ENCODE results near the gene KRTAP5-7. TPM values are rescaled to one million over a fixed set of nuclear protein-coding genes. Genes with fewer than 3 reads are reported as not detected.

KRTAP5-7 gene
- total RNA-seq, 1 experiment from 2014 or later, result not detected

DNA sequence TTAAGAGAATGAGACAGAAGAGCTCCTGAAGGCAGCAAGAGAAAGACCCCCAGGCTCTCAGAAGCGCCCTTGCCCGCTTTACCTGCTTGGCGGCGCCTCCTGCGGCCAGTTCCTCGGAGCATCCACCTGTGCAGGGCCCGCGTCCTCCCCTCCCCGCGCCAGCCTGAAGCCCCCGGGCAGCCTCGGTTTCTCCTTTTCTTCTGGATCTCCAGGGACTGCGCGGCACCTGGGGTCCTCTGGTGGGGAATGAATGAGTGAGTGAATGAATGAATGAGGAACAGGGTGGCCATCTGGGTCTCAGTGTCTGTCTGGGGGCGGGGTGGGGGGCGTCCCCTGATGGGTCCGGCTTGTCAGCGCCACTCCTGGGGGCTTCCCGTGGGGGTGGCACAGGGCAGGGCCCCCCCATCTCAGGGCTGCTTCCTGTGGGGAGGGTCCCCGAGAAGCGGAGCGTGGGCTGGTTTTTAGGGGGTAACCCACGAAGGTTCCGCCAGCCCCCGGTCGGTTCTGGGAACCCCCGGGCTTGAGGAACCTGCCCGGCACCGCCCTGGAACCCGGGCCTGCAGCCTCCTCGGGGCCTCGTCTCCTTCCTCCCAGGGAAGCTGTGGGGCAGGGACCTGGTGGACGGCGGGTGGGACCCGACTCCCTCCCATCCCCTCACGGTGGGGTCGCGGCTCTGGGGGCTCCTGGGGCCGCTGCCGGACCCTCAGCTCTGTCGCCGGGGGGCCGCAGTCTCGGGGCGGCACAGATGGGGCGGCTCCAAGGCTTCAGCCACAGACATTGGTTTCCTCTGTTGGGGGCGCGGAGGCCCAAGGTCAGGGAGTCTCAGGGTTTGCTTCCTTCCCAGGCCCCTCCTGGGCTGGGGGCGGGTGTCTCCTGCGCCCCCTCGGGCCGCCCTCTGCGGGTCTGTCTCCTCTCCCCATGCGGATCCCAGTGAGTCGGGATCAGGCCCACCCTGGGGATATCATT is 8.3 kb upstream of the KRTAP5-7 start:
- TF ChIP-seq, protein P1, sequence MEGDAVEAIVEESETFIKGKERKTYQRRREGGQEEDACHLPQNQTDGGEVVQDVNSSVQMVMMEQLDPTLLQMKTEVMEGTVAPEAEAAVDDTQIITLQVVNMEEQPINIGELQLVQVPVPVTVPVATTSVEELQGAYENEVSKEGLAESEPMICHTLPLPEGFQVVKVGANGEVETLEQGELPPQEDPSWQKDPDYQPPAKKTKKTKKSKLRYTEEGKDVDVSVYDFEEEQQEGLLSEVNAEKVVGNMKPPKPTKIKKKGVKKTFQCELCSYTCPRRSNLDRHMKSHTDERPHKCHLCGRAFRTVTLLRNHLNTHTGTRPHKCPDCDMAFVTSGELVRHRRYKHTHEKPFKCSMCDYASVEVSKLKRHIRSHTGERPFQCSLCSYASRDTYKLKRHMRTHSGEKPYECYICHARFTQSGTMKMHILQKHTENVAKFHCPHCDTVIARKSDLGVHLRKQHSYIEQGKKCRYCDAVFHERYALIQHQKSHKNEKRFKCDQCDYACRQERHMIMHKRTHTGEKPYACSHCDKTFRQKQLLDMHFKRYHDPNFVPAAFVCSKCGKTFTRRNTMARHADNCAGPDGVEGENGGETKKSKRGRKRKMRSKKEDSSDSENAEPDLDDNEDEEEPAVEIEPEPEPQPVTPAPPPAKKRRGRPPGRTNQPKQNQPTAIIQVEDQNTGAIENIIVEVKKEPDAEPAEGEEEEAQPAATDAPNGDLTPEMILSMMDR (IDR thresholded peaks at IDR 0.05; ENCODE audit: insufficient read depth in 1 of 2, low read depth in 1 of 2, low read length in 1 of 2, severe bottlenecking in 1 of 2, unreplicated experiment in 1 of 2), result no peak
- H3K27ac Mint-ChIP-seq (ENCODE audit: unreplicated experiment), result no peak overlapping the region
- no peaks in the 10 kb centered on the region for H3K36me3 ChIP-seq (ENCODE audit: control insufficient read depth, insufficient read depth, low read length)
- H3K4me3 ChIP-seq (ENCODE audit: low read depth, low read length), result no peak overlapping the region
- H3K9me3 Mint-ChIP-seq (ENCODE audit: unreplicated experiment), result peaks cover 16% of the 10 kb centered on the region
- H3K4me1 Mint-ChIP-seq (ENCODE audit: low read depth, unreplicated experiment), result no peaks in the 10 kb centered on the region
- peak in 1 of 2 experiments; percentile 34 for DNase-seq
- intact Hi-C loops (cut with micrococcal nuclease; ENCODE audit: unreplicated experiment), result no loop called here
- H3K9me3 ChIP-seq, result peaks cover 6% of the 10 kb centered on the region; the same call in 1 of the 2 replicates
- H3K4me3 Mint-ChIP-seq (ENCODE audit: unreplicated experiment), result no peak overlapping the region
- CTCF ChIA-PET, result no interaction called here
- peaks cover 3% of the 10 kb centered on the region for H3K27me3 Mint-ChIP-seq (ENCODE audit: insufficient read depth, unreplicated experiment)
- BruUV-seq (replicated peaks), result no TSS peak
- POLR2A ChIA-PET, result no interaction called here
- no peaks in the 10 kb centered on the region for H3K27me3 ChIP-seq (replicated peaks; ENCODE audit: control insufficient read depth, insufficient read depth, low read length)
- H3K4me1 ChIP-seq, result no peaks in the 10 kb centered on the region
- H3K36me3 Mint-ChIP-seq (ENCODE audit: insufficient read depth, unreplicated experiment), result no peaks in the 10 kb centered on the region

DNA sequence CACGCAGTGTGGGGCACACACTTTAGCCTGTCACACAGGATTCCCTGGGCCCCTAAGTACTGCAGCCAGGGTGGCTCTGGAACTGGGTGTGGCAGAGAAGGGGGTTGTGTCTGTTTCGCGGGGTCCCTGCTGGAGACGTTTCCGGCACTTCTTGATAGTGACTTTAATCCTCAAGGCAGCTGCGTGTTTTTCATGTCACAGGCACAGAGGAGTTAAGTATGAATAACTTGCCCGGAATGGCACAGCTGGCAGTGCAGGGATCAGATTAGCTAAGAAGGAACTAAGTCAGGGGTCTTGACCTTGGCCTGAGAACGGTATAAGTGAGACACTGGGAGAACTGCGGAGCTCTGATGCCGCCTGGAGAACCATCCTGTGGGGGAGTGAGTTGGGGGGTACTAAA is 7.5 kb upstream of the KRTAP5-7 start:
- TF ChIP-seq, protein P1 (IDR thresholded peaks at IDR 0.05; ENCODE audit: insufficient read depth in 1 of 2, low read depth in 1 of 2, low read length in 1 of 2, severe bottlenecking in 1 of 2, unreplicated experiment in 1 of 2), result no peak
- Mint-ChIP-seq H3K4me3 (ENCODE audit: unreplicated experiment) (no peak overlapping the region), H3K27ac (ENCODE audit: unreplicated experiment) (no peak overlapping the region), H3K4me1 (ENCODE audit: low read depth, unreplicated experiment) (no peaks in the 10 kb centered on the region), H3K27me3 (ENCODE audit: insufficient read depth, unreplicated experiment) (no peaks in the 10 kb centered on the region), H3K36me3 (ENCODE audit: insufficient read depth, unreplicated experiment) (no peaks in the 10 kb centered on the region), H3K9me3 (ENCODE audit: unreplicated experiment) (peaks cover 9% of the 10 kb centered on the region)
- no peaks in the 10 kb centered on the region for H3K4me1 ChIP-seq
- intact Hi-C loops (cut with micrococcal nuclease; ENCODE audit: unreplicated experiment), result no loop called here
- ChIA-PET POLR2A (no interaction called here), CTCF (no interaction called here)
- no peaks in the 10 kb centered on the region for H3K27me3 ChIP-seq (replicated peaks; ENCODE audit: control insufficient read depth, insufficient read depth, low read length)
- H3K9me3 ChIP-seq, result peaks cover 6% of the 10 kb centered on the region; the same call in 1 of the 2 replicates
- no TSS peak for BruUV-seq (replicated peaks)
- no peak for DNase-seq
- H3K4me3 ChIP-seq (ENCODE audit: low read depth, low read length), result no peak overlapping the region
- H3K36me3 ChIP-seq (ENCODE audit: control insufficient read depth, insufficient read depth, low read length), result no peaks in the 10 kb centered on the region

DNA sequence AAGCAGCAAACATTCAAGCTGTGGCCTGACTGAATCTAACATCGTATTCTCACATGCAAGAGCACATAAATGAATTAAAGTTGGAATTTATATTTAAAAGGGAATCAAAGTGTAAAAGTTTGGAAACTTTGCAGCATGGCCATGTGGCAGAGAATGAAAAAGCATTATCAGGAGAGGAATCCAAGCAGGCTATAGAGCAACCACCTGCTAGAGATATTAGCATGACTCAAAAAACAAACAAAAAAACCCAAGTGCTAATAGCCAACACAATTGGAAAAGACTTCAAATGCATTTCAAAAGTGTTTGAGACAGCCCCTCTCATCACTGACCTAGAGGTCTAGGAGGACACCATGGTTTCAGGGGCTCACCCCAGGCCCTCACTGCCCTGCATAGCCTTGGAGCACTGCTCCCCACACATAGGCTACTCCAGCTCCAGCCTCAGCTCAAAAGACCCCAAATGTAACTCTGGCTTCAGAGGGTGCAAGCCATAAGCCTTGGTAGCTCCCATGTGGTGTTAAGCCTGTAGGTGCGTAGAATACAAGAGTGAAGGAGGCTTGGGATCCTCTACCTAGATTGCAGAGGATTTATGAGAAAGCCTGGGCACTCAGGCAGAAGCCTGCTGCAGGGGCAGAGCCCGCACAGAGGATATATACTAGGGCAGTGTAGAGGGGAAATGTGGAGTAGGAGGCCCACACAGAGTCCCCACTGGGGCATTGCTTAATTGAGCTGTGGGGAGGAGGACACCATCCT is 1.7 kb upstream of the KRTAP5-7 start:
- intact Hi-C loops (cut with micrococcal nuclease; ENCODE audit: unreplicated experiment), result no loop called here
- no peak overlapping the region for H3K4me3 Mint-ChIP-seq (ENCODE audit: unreplicated experiment)
- DNase-seq, result peak in 1 of 2 experiments; percentile 19
- H3K36me3 ChIP-seq (ENCODE audit: control insufficient read depth, insufficient read depth, low read length), result no peaks in the 10 kb centered on the region
- peaks cover 24% of the 10 kb centered on the region for H3K4me1 Mint-ChIP-seq (ENCODE audit: low read depth, unreplicated experiment)
- CTCF ChIA-PET, result no interaction called here
- peaks cover 19% of the 10 kb centered on the region for H3K4me1 ChIP-seq
- no peaks in the 10 kb centered on the region for H3K27me3 ChIP-seq (replicated peaks; ENCODE audit: control insufficient read depth, insufficient read depth, low read length)
- TF ChIP-seq, protein P1 (IDR thresholded peaks at IDR 0.05; ENCODE audit: insufficient read depth in 1 of 2, low read depth in 1 of 2, low read length in 1 of 2, severe bottlenecking in 1 of 2, unreplicated experiment in 1 of 2), result no peak
- H3K4me3 ChIP-seq (ENCODE audit: low read depth, low read length), result no peak overlapping the region
- no TSS peak for BruUV-seq (replicated peaks)
- H3K36me3 Mint-ChIP-seq (ENCODE audit: insufficient read depth, unreplicated experiment), result no peaks in the 10 kb centered on the region
- H3K27me3 Mint-ChIP-seq (ENCODE audit: insufficient read depth, unreplicated experiment), result no peaks in the 10 kb centered on the region
- POLR2A ChIA-PET, result no interaction called here
- no peak overlapping the region for H3K27ac Mint-ChIP-seq (ENCODE audit: unreplicated experiment)
- H3K9me3 Mint-ChIP-seq (ENCODE audit: unreplicated experiment), result peaks cover 9% of the 10 kb centered on the region
- 0 out of 2 replicates have a peak, but pooled peaks cover 2% of the 10 kb centered on the region for H3K9me3 ChIP-seq
